Ramos (cell line): ENCODE results near the gene YARS1.

Source experiments
- in situ Hi-C: fragments of 300-500 bp; cut with MboI; formaldehyde crosslinking; loops from one replicate; pipeline ENCODE4 v1.14.3; 2022; ENCODE audit warnings: low sequenced_read_pairs; ENCODE audit not compliant: unreplicated experiment

YARS1 gene

GRCh38 chr1:32782086-32782485 lies 35.1 kb downstream of the YARS1 start:
- in situ Hi-C loops: no loop called here

DNA sequence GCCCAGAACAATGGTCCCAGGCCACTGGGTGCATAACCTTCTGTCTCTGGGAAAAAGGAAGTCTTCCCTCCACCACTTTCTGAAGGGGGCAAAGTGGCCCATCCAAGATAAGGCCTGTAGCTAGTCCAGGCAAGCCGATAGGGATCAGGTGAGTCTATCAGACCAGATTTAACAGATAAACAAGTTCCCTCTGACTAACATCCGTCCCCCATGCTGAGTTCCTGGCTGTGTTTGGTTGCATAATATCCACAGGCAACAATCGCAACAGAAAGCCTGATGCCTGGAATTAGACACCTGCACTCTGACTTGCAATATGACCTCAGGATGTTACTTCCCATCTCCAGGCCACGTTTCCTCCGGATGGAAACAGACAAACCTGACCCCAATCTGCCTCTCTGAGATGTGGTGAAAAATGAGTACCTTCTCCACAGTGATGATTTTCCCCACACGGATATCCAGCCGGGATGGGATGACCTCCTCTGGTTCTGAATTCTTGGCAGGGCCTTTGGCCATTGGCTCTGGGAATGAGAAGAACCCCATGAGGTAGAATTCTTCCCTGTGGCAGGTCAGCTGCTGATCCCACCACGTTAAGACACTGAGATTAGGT lies 36.4 kb downstream of the YARS1 start:
- in situ Hi-C loops: no loop called here

DNA sequence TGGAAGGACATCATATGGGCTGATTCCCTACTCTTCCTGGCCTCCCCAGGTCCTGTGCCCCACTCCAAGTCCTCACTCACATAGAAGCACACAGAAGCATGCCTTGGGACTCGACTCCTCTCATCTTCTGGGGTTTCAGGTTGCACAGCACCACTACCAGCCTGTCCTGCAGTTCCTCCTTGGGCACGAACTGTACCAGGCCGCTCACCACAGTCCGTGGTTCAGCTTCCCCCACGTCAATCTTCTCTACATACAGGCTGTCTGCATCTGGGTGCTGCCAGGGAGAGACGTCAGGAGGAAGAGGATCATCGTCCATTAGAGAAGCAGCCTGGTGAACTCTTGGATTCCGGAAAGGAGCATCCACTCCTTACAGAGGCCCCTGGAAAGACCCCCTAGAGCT lies 37.2 kb downstream of the YARS1 start:
- in situ Hi-C loops: no loop called here

- in situ Hi-C loops: no loop called here
Observed at GRCh38 chr1:32779242-32779641, 37.9 kb downstream of the YARS1 start.

GRCh38 chr1:32775640-32776337 lies 41.4 kb downstream of the YARS1 start:
- in situ Hi-C loops: no loop called here

DNA sequence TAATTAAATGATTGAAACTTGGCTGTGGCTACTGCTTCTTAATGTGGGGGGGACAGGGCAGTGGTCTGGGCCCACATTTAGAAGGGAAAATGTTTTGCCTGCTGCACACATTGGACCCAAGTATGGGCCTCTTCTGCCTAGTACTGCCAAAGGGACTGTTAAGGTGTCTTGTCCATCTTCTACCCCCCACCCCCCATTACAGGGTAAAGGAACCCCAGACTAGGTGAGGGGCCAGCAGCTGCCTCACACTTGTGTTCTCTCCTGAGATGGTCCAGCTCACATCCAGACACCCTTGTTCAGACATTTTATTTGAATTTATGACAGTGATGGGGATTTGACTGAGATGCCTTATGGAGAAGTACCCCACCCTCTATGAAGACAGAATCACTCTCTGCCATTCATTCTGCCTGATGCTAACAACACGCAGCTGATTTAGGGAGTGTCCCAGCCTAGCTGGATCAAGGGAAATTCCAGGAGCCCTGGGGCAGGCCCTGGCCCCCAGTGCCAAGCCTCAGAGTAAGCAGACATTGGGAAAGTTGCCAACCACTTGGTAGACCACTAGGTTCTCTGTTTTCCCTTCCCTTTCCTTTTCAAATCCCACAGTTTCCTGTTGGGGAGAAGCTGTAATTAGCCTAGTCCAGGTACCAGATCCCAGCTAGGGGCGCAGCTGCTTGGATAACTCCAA lies 42.1 kb downstream of the YARS1 start:
- in situ Hi-C loops: no loop called here

DNA sequence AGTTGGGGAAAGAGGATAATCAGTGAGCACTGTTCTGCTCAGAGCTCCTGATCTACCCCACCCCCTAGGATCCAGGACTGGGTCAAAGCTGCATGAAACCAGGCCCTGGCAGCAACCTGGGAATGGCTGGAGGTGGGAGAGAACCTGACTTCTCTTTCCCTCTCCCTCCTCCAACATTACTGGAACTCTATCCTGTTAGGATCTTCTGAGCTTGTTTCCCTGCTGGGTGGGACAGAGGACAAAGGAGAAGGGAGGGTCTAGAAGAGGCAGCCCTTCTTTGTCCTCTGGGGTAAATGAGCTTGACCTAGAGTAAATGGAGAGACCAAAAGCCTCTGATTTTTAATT lies 42.7 kb downstream of the YARS1 start:
- in situ Hi-C loops: no loop called here

- in situ Hi-C loops: no loop called here
Observed at GRCh38 chr1:32773764-32774463, 43.2 kb downstream of the YARS1 start.

DNA sequence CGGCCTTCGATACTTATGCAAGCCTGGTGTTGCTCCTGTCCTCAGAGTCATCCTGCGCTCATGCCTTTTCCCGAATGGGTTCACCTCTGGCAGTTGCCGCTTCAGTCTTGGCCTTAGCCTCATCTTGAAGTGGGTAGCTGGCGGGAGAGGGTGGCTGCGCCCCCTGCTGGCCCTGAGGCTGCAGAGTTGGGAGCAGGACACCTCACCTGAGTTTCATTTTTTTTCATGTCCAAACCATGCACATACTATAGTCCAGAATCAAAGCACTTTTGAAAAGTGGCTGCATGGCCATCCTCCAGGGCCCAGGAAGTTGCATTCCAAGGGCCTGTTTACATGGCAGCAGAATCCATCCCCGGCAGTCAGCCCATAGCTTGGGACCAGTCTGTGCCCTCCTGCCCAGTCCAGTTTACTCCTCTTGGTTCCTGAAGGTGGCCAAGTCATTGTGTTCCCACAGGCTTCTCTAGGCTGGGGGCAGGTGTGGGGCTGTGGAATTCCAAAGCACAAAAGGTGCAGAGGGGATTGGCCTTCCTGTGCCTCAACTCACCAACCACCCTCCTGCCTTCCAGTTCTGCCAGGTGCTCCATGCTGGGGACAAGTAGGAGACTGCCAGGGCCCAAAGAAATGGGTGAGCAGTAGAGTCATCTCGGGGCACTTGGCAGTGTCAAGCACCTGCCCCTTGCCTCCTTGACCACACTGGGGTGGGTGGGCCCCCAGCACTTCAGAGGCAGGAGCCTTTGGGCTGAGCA lies 44.0 kb downstream of the YARS1 start:
- in situ Hi-C loops: no loop called here

DNA sequence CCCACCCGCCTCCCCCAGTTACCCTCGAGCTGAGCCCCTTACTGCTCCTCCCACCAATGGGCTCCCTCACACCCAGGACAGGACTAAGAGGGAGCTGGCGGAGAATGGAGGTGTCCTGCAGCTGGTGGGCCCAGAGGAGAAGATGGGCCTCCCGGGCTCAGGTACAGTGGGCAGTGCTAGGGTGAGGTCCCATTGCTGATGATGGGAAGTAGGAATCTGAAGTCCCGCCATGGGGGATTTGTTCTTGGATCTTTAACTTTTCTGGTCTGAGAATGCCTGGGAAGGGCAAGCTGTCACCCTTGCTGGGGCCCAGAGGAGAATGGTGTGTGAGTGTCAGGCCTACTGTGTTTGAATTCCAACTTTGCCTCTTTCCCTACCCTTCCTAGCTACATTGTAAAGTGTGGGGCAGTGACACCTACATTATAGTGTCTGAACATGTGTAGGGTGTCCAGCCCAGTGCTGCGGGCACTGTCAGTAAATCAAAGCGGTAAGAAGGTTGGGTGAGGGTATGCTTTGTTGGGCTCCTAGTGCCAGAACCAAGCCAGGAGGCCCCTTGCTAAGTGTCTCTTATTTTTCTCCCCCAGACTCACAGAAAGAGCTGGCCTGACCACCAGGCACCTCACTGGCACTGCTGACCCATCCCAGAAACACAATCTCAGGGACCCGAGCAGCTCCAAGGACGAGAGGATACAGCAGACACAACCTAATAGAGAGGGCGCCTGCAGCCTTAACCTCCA lies 44.7 kb downstream of the YARS1 start:
- in situ Hi-C loops: no loop called here

- in situ Hi-C loops: no loop called here
Observed at GRCh38 chr1:32771561-32772280, 45.4 kb downstream of the YARS1 start.

DNA sequence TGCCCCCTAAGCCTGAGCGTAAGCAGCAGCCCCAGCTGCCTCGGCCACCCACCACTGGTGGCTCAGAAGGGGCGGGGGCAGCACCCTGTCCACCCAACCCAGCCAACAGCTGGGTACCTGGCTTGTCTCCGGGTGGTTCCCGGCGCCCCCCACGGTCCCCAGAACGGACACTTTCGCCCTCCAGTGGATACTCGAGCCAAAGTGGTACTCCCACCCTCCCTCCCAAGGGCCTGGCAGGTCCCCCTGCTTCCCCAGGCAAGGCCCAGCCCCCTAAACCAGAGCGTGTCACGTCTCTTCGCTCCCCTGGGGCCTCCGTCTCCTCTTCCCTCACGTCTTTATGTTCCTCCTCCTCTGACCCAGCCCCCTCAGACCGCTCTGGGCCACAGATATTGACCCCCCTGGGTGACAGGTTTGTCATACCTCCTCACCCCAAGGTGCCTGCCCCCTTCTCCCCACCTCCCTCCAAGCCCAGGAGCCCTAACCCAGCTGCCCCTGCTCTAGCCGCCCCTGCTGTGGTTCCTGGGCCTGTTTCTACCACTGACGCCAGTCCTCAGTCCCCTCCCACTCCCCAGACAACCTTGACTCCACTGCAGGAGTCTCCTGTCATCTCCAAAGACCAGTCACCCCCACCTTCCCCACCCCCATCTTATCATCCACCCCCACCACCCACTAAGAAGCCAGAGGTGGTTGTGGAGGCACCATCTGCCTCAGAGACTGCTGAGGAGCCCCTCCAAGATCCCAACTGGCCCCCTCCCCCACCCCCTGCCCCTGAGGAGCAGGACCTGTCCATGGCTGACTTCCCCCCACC lies 46.2 kb downstream of the YARS1 start:
- in situ Hi-C loops: no loop called here

- in situ Hi-C loops: no loop called here
Observed at GRCh38 chr1:32770221-32770731, 46.9 kb downstream of the YARS1 start.

DNA sequence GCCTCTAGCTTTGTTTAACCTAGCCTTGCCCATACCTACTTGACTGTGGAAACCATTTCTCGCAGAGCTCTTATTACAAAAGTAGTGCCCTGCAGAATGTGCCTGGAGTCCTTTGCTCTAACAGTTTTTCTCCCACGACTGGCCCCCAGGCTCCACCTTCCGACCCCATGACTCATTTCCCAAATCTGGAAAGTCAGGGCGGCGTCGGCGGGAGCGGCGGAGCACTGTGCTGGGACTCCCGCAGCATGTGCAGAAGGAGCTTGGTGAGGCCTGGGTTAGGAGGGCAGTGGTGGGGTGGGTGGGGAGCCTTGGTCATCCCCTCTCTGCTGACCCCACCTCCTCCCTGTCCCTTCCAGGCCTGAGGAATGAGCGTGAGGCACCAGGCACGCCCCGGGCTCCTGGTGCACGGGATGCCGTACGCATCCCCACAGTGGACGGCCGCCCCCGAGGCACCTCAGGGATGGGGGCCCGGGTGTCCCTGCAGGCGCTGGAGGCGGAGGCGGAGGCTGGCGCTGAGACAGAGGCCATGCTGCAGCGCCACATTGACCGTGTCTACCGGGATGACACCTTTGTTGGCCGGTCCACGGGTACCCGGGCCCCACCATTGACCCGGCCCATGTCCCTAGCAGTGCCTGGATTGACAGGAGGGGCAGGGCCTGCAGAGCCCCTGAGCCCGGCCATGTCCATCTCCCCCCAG lies 47.5 kb downstream of the YARS1 start:
- in situ Hi-C loops: loop anchor here (10.0 kb wide), 1 partner anchor 245 kb away; no protein-coding TSS in a partner anchor

GRCh38 chr1:32768110-32768850 lies 48.9 kb downstream of the YARS1 start:
- in situ Hi-C loops: loop anchor here (10.0 kb wide), 1 partner anchor 243 kb away; no protein-coding TSS in a partner anchor

GRCh38 chr1:32767641-32768040 lies 49.5 kb downstream of the YARS1 start:
- in situ Hi-C loops: loop anchor here (10.0 kb wide), 1 partner anchor 243 kb away; no protein-coding TSS in a partner anchor

GRCh38 chr1:32767156-32767555 lies 50.0 kb downstream of the YARS1 start:
- in situ Hi-C loops: loop anchor here (10.0 kb wide), 1 partner anchor 242 kb away; no protein-coding TSS in a partner anchor
